ENCODE data around the gene C2orf76. TPM values are rescaled to one million over a fixed set of nuclear protein-coding genes. Genes with fewer than 3 reads are reported as not detected.

Gene C2orf76
- total RNA-seq, 2 donors from 2014 or later = 10.7 to 10.9 TPM

GRCh38 chr2:119389615-119390306 is 23.1 kb upstream of the C2orf76 start:
- no peaks in the 10 kb centered on the region for H3K36me3 ChIP-seq (ENCODE audit: control insufficient read depth, insufficient read depth, low read length)
- H3K4me3 ChIP-seq (ENCODE audit: low read length) = no peak overlapping the region
- DNase-seq = peak; percentile 39
- no peak overlapping the region for H3K4me3 Mint-ChIP-seq
- no peaks in the 10 kb centered on the region for H3K27me3 ChIP-seq (ENCODE audit: control insufficient read depth, insufficient read depth, low read length, poor library complexity, severe bottlenecking)
- no peak overlapping the region for H3K27ac ChIP-seq (ENCODE audit: low read depth, low read length)
- no peak overlapping the region for H3K9ac ChIP-seq (ENCODE audit: extremely low read depth, low read length, poor library complexity, severe bottlenecking)
- TF ChIP-seq CTCF (conservative IDR thresholded peaks at IDR 0.05) = no peak
- H3K36me3 Mint-ChIP-seq (ENCODE audit: low read depth) = no peaks in the 10 kb centered on the region
- H3K4me1 ChIP-seq (ENCODE audit: control insufficient read depth, insufficient read depth, low read length) = no peaks in the 10 kb centered on the region
- no peaks in the 10 kb centered on the region for H3K9me3 ChIP-seq (ENCODE audit: control insufficient read depth, low read length)
- peaks cover 4% of the 10 kb centered on the region for H3K4me1 Mint-ChIP-seq
- no peaks in the 10 kb centered on the region for H3K27me3 Mint-ChIP-seq (ENCODE audit: insufficient read depth)
- H3K9me3 Mint-ChIP-seq = no peaks in the 10 kb centered on the region
- no peak overlapping the region for H3K27ac Mint-ChIP-seq
- 90 to 96% methylated on average over 4 to 5 of the region's 5 CpGs for WGBS, 2 experiments (ENCODE audit: insufficient coverage in 1 of 2, insufficient read length in 1 of 2)

GRCh38 chr2:119387381-119388129 is 20.9 kb upstream of the C2orf76 start:
- Histone ChIP-seq H3K27me3 (ENCODE audit: control insufficient read depth, insufficient read depth, low read length, poor library complexity, severe bottlenecking) (no peaks in the 10 kb centered on the region), H3K4me1 (ENCODE audit: control insufficient read depth, insufficient read depth, low read length) (no peaks in the 10 kb centered on the region), H3K9ac (ENCODE audit: extremely low read depth, low read length, poor library complexity, severe bottlenecking) (no peak overlapping the region), H3K4me3 (ENCODE audit: low read length) (no peak overlapping the region), H3K9me3 (ENCODE audit: control insufficient read depth, low read length) (no peaks in the 10 kb centered on the region), H3K27ac (ENCODE audit: low read depth, low read length) (no peak overlapping the region), H3K36me3 (ENCODE audit: control insufficient read depth, insufficient read depth, low read length) (no peaks in the 10 kb centered on the region)
- peak; percentile 34 for DNase-seq
- peaks cover 4% of the 10 kb centered on the region for H3K4me1 Mint-ChIP-seq
- no peaks in the 10 kb centered on the region for H3K36me3 Mint-ChIP-seq (ENCODE audit: low read depth)
- H3K9me3 Mint-ChIP-seq = no peaks in the 10 kb centered on the region
- no peaks in the 10 kb centered on the region for H3K27me3 Mint-ChIP-seq (ENCODE audit: insufficient read depth)
- 92% methylated on average over 7 to 9 of the region's 9 CpGs for WGBS, 2 experiments (ENCODE audit: insufficient coverage in 1 of 2, insufficient read length in 1 of 2)
- no peak overlapping the region for H3K4me3 Mint-ChIP-seq
- peak; percentile 32 for TF ChIP-seq CTCF (conservative IDR thresholded peaks at IDR 0.05)
- H3K27ac Mint-ChIP-seq = no peak overlapping the region

GRCh38 chr2:119385466-119385865 is 18.8 kb upstream of the C2orf76 start:
- Mint-ChIP-seq H3K27ac (no peak overlapping the region), H3K27me3 (ENCODE audit: insufficient read depth) (no peaks in the 10 kb centered on the region), H3K9me3 (no peaks in the 10 kb centered on the region), H3K4me1 (peaks cover 10% of the 10 kb centered on the region), H3K36me3 (ENCODE audit: low read depth) (no peaks in the 10 kb centered on the region), H3K4me3 (no peak overlapping the region)
- Histone ChIP-seq H3K27me3 (ENCODE audit: control insufficient read depth, insufficient read depth, low read length, poor library complexity, severe bottlenecking) (no peaks in the 10 kb centered on the region), H3K4me1 (ENCODE audit: control insufficient read depth, insufficient read depth, low read length) (no peaks in the 10 kb centered on the region), H3K27ac (ENCODE audit: low read depth, low read length) (no peak overlapping the region), H3K36me3 (ENCODE audit: control insufficient read depth, insufficient read depth, low read length) (no peaks in the 10 kb centered on the region), H3K9ac (ENCODE audit: extremely low read depth, low read length, poor library complexity, severe bottlenecking) (no peak overlapping the region), H3K4me3 (ENCODE audit: low read length) (no peak overlapping the region), H3K9me3 (ENCODE audit: control insufficient read depth, low read length) (no peaks in the 10 kb centered on the region)
- TF ChIP-seq CTCF (conservative IDR thresholded peaks at IDR 0.05) = no peak
- WGBS, 2 experiments (ENCODE audit: insufficient coverage in 1 of 2, insufficient read length in 1 of 2) = 80 to 94% methylated on average over 1 to 3 of the region's 3 CpGs
- DNase-seq = no peak
